ENCODE measurements around the gene AVL9. TPM values are rescaled to one million over a fixed set of nuclear protein-coding genes. Genes with fewer than 3 reads are reported as not detected.

Gene AVL9
- polyA plus RNA-seq, 1 of the 3 experiments (the other 2 are of a cell fraction), result 8.9 TPM

- peaks cover 0 to 14% of the 10 kb centered on the region in 2 experiments; a peak in 2 of 4 replicates for H3K4me1 ChIP-seq (ENCODE audit: control insufficient read depth in 1 of 2, insufficient read depth in 2 of 2, low read depth in 1 of 2, low read length in 1 of 2)
- no peaks in the 10 kb centered on the region for H3K9me3 ChIP-seq
- H3K9ac ChIP-seq, result no peak overlapping the region
- H3F3A ChIP-seq (replicated peaks; ENCODE audit: insufficient read depth), result no peaks in the 10 kb centered on the region
- ChIA-PET CTCF (interaction anchor here (3.3 to 8.7 kb wide), 2 partner anchors 12 to 268 kb away, joined by 29 to 163 read pairs; partner anchors contain the start of gene LSM5), POLR2A (no interaction called here)
- TF ChIP-seq, protein P1, sequence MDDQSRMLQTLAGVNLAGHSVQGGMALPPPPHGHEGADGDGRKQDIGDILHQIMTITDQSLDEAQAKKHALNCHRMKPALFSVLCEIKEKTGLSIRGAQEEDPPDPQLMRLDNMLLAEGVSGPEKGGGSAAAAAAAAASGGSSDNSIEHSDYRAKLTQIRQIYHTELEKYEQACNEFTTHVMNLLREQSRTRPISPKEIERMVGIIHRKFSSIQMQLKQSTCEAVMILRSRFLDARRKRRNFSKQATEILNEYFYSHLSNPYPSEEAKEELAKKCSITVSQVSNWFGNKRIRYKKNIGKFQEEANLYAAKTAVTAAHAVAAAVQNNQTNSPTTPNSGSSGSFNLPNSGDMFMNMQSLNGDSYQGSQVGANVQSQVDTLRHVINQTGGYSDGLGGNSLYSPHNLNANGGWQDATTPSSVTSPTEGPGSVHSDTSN (IDR thresholded peaks at IDR 0.05), result no peak
- TF ChIP-seq RCOR1 (IDR thresholded peaks at IDR 0.05; ENCODE audit: low read length) (no peak), EZH2phosphoT487 (IDR thresholded peaks at IDR 0.05; ENCODE audit: borderline replicate concordance, low read depth) (no peak), MEF2A (IDR thresholded peaks at IDR 0.05; ENCODE audit: borderline replicate concordance, low read depth) (no peak), MAX (IDR thresholded peaks at IDR 0.05; ENCODE audit: low read depth) (no peak), RAD21 (IDR thresholded peaks at IDR 0.05; ENCODE audit: low read length) (no peak), FOXM1 (IDR thresholded peaks at IDR 0.05; ENCODE audit: low read depth) (no peak), SMC3 (IDR thresholded peaks at IDR 0.05; ENCODE audit: low read depth, low read length) (no peak), JUND (IDR thresholded peaks at IDR 0.05) (no peak), CHD2 (IDR thresholded peaks at IDR 0.05; ENCODE audit: low read length, partially characterized antibody) (no peak), GABPA (IDR thresholded peaks at IDR 0.05; ENCODE audit: low read depth) (no peak), TAF1 (IDR thresholded peaks at IDR 0.05; ENCODE audit: borderline replicate concordance, low read depth, low read length) (no peak), FOXJ3 (CRISPR knock-in tag; IDR thresholded peaks at IDR 0.05) (no peak), YY1 (IDR thresholded peaks at IDR 0.05; ENCODE audit: low read depth) (no peak), GATA2 (CRISPR knock-in tag; IDR thresholded peaks at IDR 0.05) (no peak)
- TF ChIP-seq, protein P2, sequence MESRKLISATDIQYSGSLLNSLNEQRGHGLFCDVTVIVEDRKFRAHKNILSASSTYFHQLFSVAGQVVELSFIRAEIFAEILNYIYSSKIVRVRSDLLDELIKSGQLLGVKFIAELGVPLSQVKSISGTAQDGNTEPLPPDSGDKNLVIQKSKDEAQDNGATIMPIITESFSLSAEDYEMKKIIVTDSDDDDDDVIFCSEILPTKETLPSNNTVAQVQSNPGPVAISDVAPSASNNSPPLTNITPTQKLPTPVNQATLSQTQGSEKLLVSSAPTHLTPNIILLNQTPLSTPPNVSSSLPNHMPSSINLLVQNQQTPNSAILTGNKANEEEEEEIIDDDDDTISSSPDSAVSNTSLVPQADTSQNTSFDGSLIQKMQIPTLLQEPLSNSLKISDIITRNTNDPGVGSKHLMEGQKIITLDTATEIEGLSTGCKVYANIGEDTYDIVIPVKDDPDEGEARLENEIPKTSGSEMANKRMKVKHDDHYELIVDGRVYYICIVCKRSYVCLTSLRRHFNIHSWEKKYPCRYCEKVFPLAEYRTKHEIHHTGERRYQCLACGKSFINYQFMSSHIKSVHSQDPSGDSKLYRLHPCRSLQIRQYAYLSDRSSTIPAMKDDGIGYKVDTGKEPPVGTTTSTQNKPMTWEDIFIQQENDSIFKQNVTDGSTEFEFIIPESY (IDR thresholded peaks at IDR 0.05; ENCODE audit: borderline replicate concordance, low read depth), result no peak
- no peaks in the 10 kb centered on the region for H4K20me1 ChIP-seq (ENCODE audit: insufficient read depth)
- no peaks in the 10 kb centered on the region for H3K79me2 ChIP-seq (ENCODE audit: insufficient read depth)
- no peak overlapping the region for H2AFZ ChIP-seq (ENCODE audit: low read depth)
- H3K4me2 ChIP-seq, result no peak overlapping the region
- peaks cover 8% of the 10 kb centered on the region; the same call in 1 of the 2 replicates for H3K27me3 ChIP-seq (ENCODE audit: insufficient read depth)
- H3K36me3 ChIP-seq (replicated peaks in 1 of 2; ENCODE audit: control insufficient read depth in 1 of 2, insufficient read depth in 2 of 2, low read length in 1 of 2), result no peaks in the 10 kb centered on the region
- no peak for DNase-seq
- H3K9me2 ChIP-seq, result no peaks in the 10 kb centered on the region
- no peak overlapping the region for H3K27ac ChIP-seq (ENCODE audit: low read depth in 2 of 2, low read length in 1 of 2)
- no peak overlapping the region for H3K4me3 ChIP-seq (ENCODE audit: low read depth in 2 of 2, low read length in 1 of 2)
- WGBS (ENCODE audit: low lambda C conversion rate), result 84% methylated on average over 1 of the region's 1 CpG
Observed at GRCh38 chr7:32477649-32477980, 17.7 kb upstream of the AVL9 start.
